ENCODE measurements around the gene ASF1B.

DNA sequence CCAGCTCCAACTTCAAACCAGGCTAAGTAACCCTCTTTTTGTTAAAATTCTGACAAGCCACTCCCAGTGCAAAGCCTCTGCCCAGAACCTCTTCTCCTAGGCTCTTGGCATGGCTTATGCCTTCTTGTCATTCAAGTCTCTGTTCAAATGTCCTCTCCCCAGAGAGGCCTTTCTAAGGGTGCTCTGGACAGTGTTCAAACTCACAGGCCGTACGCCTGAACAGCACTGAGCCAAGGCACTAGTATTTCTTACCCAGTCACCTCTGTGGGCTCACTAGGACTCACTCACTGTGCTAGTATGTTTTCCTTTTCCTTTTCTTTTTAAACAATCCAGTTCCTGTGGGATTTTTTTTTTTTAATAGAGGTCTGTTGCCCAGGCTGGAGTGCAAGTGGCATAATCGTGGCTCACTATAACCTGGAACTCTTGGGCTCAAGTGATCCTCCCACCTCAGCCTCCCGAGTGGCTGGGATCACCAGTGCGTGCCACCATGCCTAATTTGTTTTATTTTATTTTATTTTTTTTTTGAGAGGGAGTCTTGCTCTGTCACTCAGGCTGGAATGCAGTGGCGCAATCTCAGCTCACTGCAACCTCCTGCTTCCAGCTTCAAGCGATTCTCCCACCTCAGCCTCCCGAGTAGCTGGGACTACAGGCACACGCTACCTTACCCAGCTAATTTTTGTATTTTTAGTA, 2.3 kb upstream of the ASF1B start:
- TF ChIP-seq, protein P1, sequence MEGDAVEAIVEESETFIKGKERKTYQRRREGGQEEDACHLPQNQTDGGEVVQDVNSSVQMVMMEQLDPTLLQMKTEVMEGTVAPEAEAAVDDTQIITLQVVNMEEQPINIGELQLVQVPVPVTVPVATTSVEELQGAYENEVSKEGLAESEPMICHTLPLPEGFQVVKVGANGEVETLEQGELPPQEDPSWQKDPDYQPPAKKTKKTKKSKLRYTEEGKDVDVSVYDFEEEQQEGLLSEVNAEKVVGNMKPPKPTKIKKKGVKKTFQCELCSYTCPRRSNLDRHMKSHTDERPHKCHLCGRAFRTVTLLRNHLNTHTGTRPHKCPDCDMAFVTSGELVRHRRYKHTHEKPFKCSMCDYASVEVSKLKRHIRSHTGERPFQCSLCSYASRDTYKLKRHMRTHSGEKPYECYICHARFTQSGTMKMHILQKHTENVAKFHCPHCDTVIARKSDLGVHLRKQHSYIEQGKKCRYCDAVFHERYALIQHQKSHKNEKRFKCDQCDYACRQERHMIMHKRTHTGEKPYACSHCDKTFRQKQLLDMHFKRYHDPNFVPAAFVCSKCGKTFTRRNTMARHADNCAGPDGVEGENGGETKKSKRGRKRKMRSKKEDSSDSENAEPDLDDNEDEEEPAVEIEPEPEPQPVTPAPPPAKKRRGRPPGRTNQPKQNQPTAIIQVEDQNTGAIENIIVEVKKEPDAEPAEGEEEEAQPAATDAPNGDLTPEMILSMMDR (conservative IDR thresholded peaks at IDR 0.05): no peak
- no peak for TF ChIP-seq EZH2 (IDR thresholded peaks at IDR 0.05; ENCODE audit: low read depth)
